ENCODE results near the gene VGLL4. TPM values are rescaled to one million over a fixed set of nuclear protein-coding genes. Genes with fewer than 3 reads are reported as not detected.
"Not testable (repeated sequence)": the region's sequence is repeated elsewhere in the genome, so short reads cannot be mapped to it uniquely, and the experiment has no call there.

Gene VGLL4
- total RNA-seq, 2 experiments from 2014 or later = 24.4 to 24.9 TPM

- POLR2A ChIA-PET = no interaction called here
- H3K27me3 Mint-ChIP-seq = no peaks in the 10 kb centered on the region
Measured at GRCh38 chr3:11536132-11536935, 107.4 kb downstream of the VGLL4 start.

GRCh38 chr3:11535243-11535960 lies 108.3 kb downstream of the VGLL4 start:
- ChIA-PET POLR2A (no interaction called here), CTCF (no interaction called here)
- Mint-ChIP-seq H3K27me3 (no peaks in the 10 kb centered on the region), H3K4me3 (no peak overlapping the region), H3K4me1 (no peaks in the 10 kb centered on the region), H3K27ac (no peak overlapping the region), H3K9me3 (ENCODE audit: low read depth) (no peaks in the 10 kb centered on the region), H3K36me3 (ENCODE audit: low read depth) (peaks cover 5% of the 10 kb centered on the region)
- intact Hi-C loops (cut with DNase I, micrococcal nuclease) = no loop called here
- no peak for ATAC-seq
- DNase-seq = no peak

More at GRCh38 chr3:11536132-11536935, 107.4 kb downstream of the VGLL4 start:
- ATAC-seq (no peak), DNase-seq (no peak)
- CTCF ChIA-PET = interaction anchor here (0.7 kb wide), 1 partner anchor 685 kb away, joined by 3 read pairs; no protein-coding TSS in a partner anchor
- Mint-ChIP-seq H3K36me3 (ENCODE audit: low read depth) (peaks cover 5% of the 10 kb centered on the region), H3K9me3 (ENCODE audit: low read depth) (no peaks in the 10 kb centered on the region), H3K27ac (no peak overlapping the region), H3K4me1 (no peaks in the 10 kb centered on the region), H3K4me3 (no peak overlapping the region)
- intact Hi-C loops (cut with DNase I, micrococcal nuclease) = no loop called here

GRCh38 chr3:11534793-11535101 lies 109.0 kb downstream of the VGLL4 start:
- ChIA-PET CTCF (no interaction called here), POLR2A (no interaction called here)
- no peak overlapping the region for H3K27ac Mint-ChIP-seq
- intact Hi-C loops (cut with DNase I, micrococcal nuclease) = no loop called here
- H3K9me3 Mint-ChIP-seq (ENCODE audit: low read depth) = no peaks in the 10 kb centered on the region
- no peaks in the 10 kb centered on the region for H3K27me3 Mint-ChIP-seq
- ATAC-seq (no peak), DNase-seq (no peak)
- no peak overlapping the region for H3K4me3 Mint-ChIP-seq
- no peaks in the 10 kb centered on the region for H3K4me1 Mint-ChIP-seq
- H3K36me3 Mint-ChIP-seq (ENCODE audit: low read depth) = peaks cover under 1% of the 10 kb centered on the region

GRCh38 chr3:11534011-11534792 lies 109.5 kb downstream of the VGLL4 start:
- ChIA-PET CTCF (no interaction called here), POLR2A (no interaction called here)
- intact Hi-C loops (cut with DNase I, micrococcal nuclease) = no loop called here

GRCh38 chr3:11532931-11533391 lies 110.8 kb downstream of the VGLL4 start:
- no peaks in the 10 kb centered on the region for H3K4me1 Mint-ChIP-seq
- H3K4me3 Mint-ChIP-seq = no peak overlapping the region
- H3K9me3 Mint-ChIP-seq (ENCODE audit: low read depth) = no peaks in the 10 kb centered on the region
- ATAC-seq (no peak), DNase-seq (no peak)
- ChIA-PET POLR2A (no interaction called here), CTCF (no interaction called here)
- intact Hi-C loops (cut with DNase I, micrococcal nuclease) = no loop called here
- no peak overlapping the region for H3K27ac Mint-ChIP-seq
- H3K36me3 Mint-ChIP-seq (ENCODE audit: low read depth) = peaks cover 4% of the 10 kb centered on the region
- no peaks in the 10 kb centered on the region for H3K27me3 Mint-ChIP-seq

More at GRCh38 chr3:11534011-11534792, 109.5 kb downstream of the VGLL4 start:
- DNase-seq (no peak), ATAC-seq (no peak)
- Mint-ChIP-seq H3K9me3 (ENCODE audit: low read depth) (no peaks in the 10 kb centered on the region), H3K27ac (no peak overlapping the region), H3K4me1 (no peaks in the 10 kb centered on the region), H3K27me3 (no peaks in the 10 kb centered on the region), H3K36me3 (ENCODE audit: low read depth) (no peaks in the 10 kb centered on the region), H3K4me3 (no peak overlapping the region)

- DNase-seq = no peak
- H3K9me3 Mint-ChIP-seq (ENCODE audit: low read depth) = no peaks in the 10 kb centered on the region
- H3K36me3 Mint-ChIP-seq (ENCODE audit: low read depth) = peaks cover 9% of the 10 kb centered on the region
- intact Hi-C loops (cut with DNase I, micrococcal nuclease) = no loop called here
- ChIA-PET POLR2A (no interaction called here), CTCF (no interaction called here)
- H3K27ac Mint-ChIP-seq = no peak overlapping the region
- no peaks in the 10 kb centered on the region for H3K4me1 Mint-ChIP-seq
- H3K27me3 Mint-ChIP-seq = no peaks in the 10 kb centered on the region
- H3K4me3 Mint-ChIP-seq = no peak overlapping the region
- ATAC-seq = no peak
Measured at GRCh38 chr3:11530153-11530721, 113.5 kb downstream of the VGLL4 start.

- peaks cover 9% of the 10 kb centered on the region for H3K36me3 Mint-ChIP-seq (ENCODE audit: low read depth)
- ChIA-PET POLR2A (no interaction called here), CTCF (no interaction called here)
- DNase-seq (no peak), ATAC-seq (no peak)
- H3K27ac Mint-ChIP-seq = no peak overlapping the region
- no peak overlapping the region for H3K4me3 Mint-ChIP-seq
- H3K9me3 Mint-ChIP-seq (ENCODE audit: low read depth) = no peaks in the 10 kb centered on the region
- intact Hi-C loops (cut with DNase I, micrococcal nuclease) = no loop called here
- H3K4me1 Mint-ChIP-seq = no peaks in the 10 kb centered on the region
- no peaks in the 10 kb centered on the region for H3K27me3 Mint-ChIP-seq
Measured at GRCh38 chr3:11529281-11529680, 114.4 kb downstream of the VGLL4 start.

- H3K4me3 Mint-ChIP-seq; H3K4me1 Mint-ChIP-seq; H3K27me3 Mint-ChIP-seq; CTCF ChIA-PET; POLR2A ChIA-PET; H3K9me3 Mint-ChIP-seq (ENCODE audit: low read depth); intact Hi-C loops (cut with DNase I, micrococcal nuclease); H3K27ac Mint-ChIP-seq; DNase-seq; ATAC-seq; H3K36me3 Mint-ChIP-seq (ENCODE audit: low read depth): not testable (repeated sequence)
Measured at GRCh38 chr3:11526121-11526520, 117.6 kb downstream of the VGLL4 start.

- no peak overlapping the region for H3K27ac Mint-ChIP-seq
- intact Hi-C loops (cut with DNase I, micrococcal nuclease) = no loop called here
- peaks cover 9% of the 10 kb centered on the region for H3K36me3 Mint-ChIP-seq (ENCODE audit: low read depth)
- CTCF ChIA-PET = no interaction called here
- H3K4me3 Mint-ChIP-seq = no peak overlapping the region
- no peaks in the 10 kb centered on the region for H3K9me3 Mint-ChIP-seq (ENCODE audit: low read depth)
- H3K4me1 Mint-ChIP-seq = no peaks in the 10 kb centered on the region
- DNase-seq (no peak), ATAC-seq (no peak)
- POLR2A ChIA-PET = no interaction called here
- H3K27me3 Mint-ChIP-seq = no peaks in the 10 kb centered on the region
Measured at GRCh38 chr3:11523572-11524101, 120.1 kb downstream of the VGLL4 start.

- Mint-ChIP-seq H3K27me3 (no peaks in the 10 kb centered on the region), H3K9me3 (ENCODE audit: low read depth) (no peaks in the 10 kb centered on the region), H3K4me3 (no peak overlapping the region), H3K36me3 (ENCODE audit: low read depth) (peaks cover 6% of the 10 kb centered on the region), H3K4me1 (no peaks in the 10 kb centered on the region), H3K27ac (no peak overlapping the region)
- no peak for DNase-seq
- intact Hi-C loops (cut with DNase I, micrococcal nuclease) = no loop called here
- ChIA-PET CTCF (no interaction called here), POLR2A (no interaction called here)
- no peak for ATAC-seq
Measured at GRCh38 chr3:11522953-11523571, 120.7 kb downstream of the VGLL4 start.

GRCh38 chr3:11522398-11522715 lies 121.4 kb downstream of the VGLL4 start:
- CTCF ChIA-PET = interaction anchor here (0.6 kb wide), 1 partner anchor 44 kb away, joined by 4 read pairs; no protein-coding TSS in a partner anchor
- Mint-ChIP-seq H3K27ac (no peak overlapping the region), H3K9me3 (ENCODE audit: low read depth) (no peaks in the 10 kb centered on the region), H3K36me3 (ENCODE audit: low read depth) (peaks cover 1% of the 10 kb centered on the region), H3K27me3 (no peaks in the 10 kb centered on the region), H3K4me3 (no peak overlapping the region), H3K4me1 (no peaks in the 10 kb centered on the region)
- DNase-seq (no peak), ATAC-seq (no peak)
- POLR2A ChIA-PET = no interaction called here
- intact Hi-C loops (cut with DNase I, micrococcal nuclease) = no loop called here
